Astrocyte (in vitro differentiated cells and primary cell): Measurements from ENCODE around the gene APOOL.

Experiments used
- CTCF ChIP-seq: IDR thresholded peaks from 2 replicates; pipeline ENCODE4 v1.5.1; 2011; ENCODE audit warnings: low read depth, mild to moderate bottlenecking, inconsistent platforms, low read length, moderate library complexity; ENCODE audit not compliant: insufficient read depth
- EZH2 ChIP-seq: IDR thresholded peaks from 2 replicates; pipeline ENCODE4 v1.6.1; 2012; ENCODE audit warnings: mild to moderate bottlenecking, low read length, inconsistent platforms; ENCODE audit not compliant: insufficient read depth

GRCh38 chrX:85111347-85111746, 107.7 kb downstream of the APOOL start:
- TF ChIP-seq CTCF (peak; percentile 54), EZH2 (no peak)
